ENCODE data around the gene SMAD2. TPM values are rescaled to one million over a fixed set of nuclear protein-coding genes. Genes with fewer than 3 reads are reported as not detected.
A peak's percentile ranks its signal among the peaks of the same experiment; 100 is the strongest.

Gene SMAD2
- total RNA-seq, 1 experiment from 2014 or later: 129 TPM

GRCh38 chr18:47893939-47894699, 36.3 kb downstream of the SMAD2 start:
- Histone ChIP-seq H3K4me3 (ENCODE audit: low read depth in 2 of 2, low read length in 2 of 2) (no peak overlapping the region), H3K27me3 (ENCODE audit: control insufficient read depth, insufficient read depth, low read length) (no peaks in the 10 kb centered on the region), H3K9me3 (ENCODE audit: control insufficient read depth, insufficient read depth, low read depth, low read length) (no peaks in the 10 kb centered on the region), H3K4me1 (ENCODE audit: control insufficient read depth, insufficient read depth, low read length) (peaks cover 13% of the 10 kb centered on the region), H3K36me3 (ENCODE audit: control insufficient read depth, insufficient read depth, low read length) (no peaks in the 10 kb centered on the region; the same call in 1 of the 2 replicates), H3K27ac (ENCODE audit: low read length) (no peak overlapping the region)
- BruUV-seq (replicated peaks): no TSS peak
- in situ Hi-C loops (cut with HindIII; ENCODE audit: low pct_unique_long_range_greater_than_20kb, low sequenced_read_pairs) (no loop called here), intact Hi-C loops (cut with micrococcal nuclease; ENCODE audit: unreplicated experiment) (no loop called here)
- DNase-seq (ENCODE audit: low read depth, low spot score) (no peak), ATAC-seq (peak; percentile 48; the same call in 1 of the 2 replicates)
- ChIA-PET POLR2A (no interaction called here), CTCF (no interaction called here)
- TF ChIP-seq TCF7L2 (IDR thresholded peaks at IDR 0.05; ENCODE audit: low read depth, low read length): no peak
- no peak for TF ChIP-seq POLR2AphosphoS5 (IDR thresholded peaks at IDR 0.05; ENCODE audit: low read depth, low read length)
- TF ChIP-seq CTCF (IDR thresholded peaks at IDR 0.05): no peak
- TF ChIP-seq SIN3A (IDR thresholded peaks at IDR 0.05; ENCODE audit: borderline replicate concordance, insufficient read depth, low read depth, low read length): no peak
- TF ChIP-seq REST (IDR thresholded peaks at IDR 0.05; ENCODE audit: insufficient read depth in 1 of 2, low read depth in 2 of 2, low read length in 1 of 2): no peak

GRCh38 chr18:47893047-47893446, 37.4 kb downstream of the SMAD2 start:
- TF ChIP-seq SIN3A (IDR thresholded peaks at IDR 0.05; ENCODE audit: borderline replicate concordance, insufficient read depth, low read depth, low read length): no peak
- TF ChIP-seq POLR2AphosphoS5 (IDR thresholded peaks at IDR 0.05; ENCODE audit: low read depth, low read length): no peak
- TF ChIP-seq TCF7L2 (IDR thresholded peaks at IDR 0.05; ENCODE audit: low read depth, low read length): no peak
- no peak for TF ChIP-seq CTCF (IDR thresholded peaks at IDR 0.05)
- TF ChIP-seq REST (IDR thresholded peaks at IDR 0.05; ENCODE audit: insufficient read depth in 1 of 2, low read depth in 2 of 2, low read length in 1 of 2): no peak
- H3K36me3 ChIP-seq (ENCODE audit: control insufficient read depth, insufficient read depth, low read length): no peaks in the 10 kb centered on the region; the same call in 1 of the 2 replicates
- no peaks in the 10 kb centered on the region for H3K9me3 ChIP-seq (ENCODE audit: control insufficient read depth, insufficient read depth, low read depth, low read length)
- ATAC-seq (no peak), DNase-seq (ENCODE audit: low read depth, low spot score) (no peak)
- H3K4me3 ChIP-seq (ENCODE audit: low read depth in 2 of 2, low read length in 2 of 2): no peak overlapping the region
- no peaks in the 10 kb centered on the region for H3K27me3 ChIP-seq (ENCODE audit: control insufficient read depth, insufficient read depth, low read length)
- CTCF ChIA-PET: interaction anchor here (0.6 kb wide), 1 partner anchor 359 kb away, joined by 3 read pairs; no protein-coding TSS in a partner anchor
- H3K27ac ChIP-seq (ENCODE audit: low read length): no peak overlapping the region
- POLR2A ChIA-PET: no interaction called here
- H3K4me1 ChIP-seq (ENCODE audit: control insufficient read depth, insufficient read depth, low read length): peaks cover 3% of the 10 kb centered on the region
- in situ Hi-C loops (cut with HindIII; ENCODE audit: low pct_unique_long_range_greater_than_20kb, low sequenced_read_pairs): no loop called here
- BruUV-seq (replicated peaks): no TSS peak
- intact Hi-C loops (cut with micrococcal nuclease; ENCODE audit: unreplicated experiment): no loop called here
